BLaER1 (cell line): ENCODE results near the gene UBAC2.

ENCODE experiments used
- H3K27ac ChIP-seq: shearing (Covaris generic); formaldehyde crosslinking; 2 replicates; pipeline ENCODE4 v1.8.1; 2022
- H3K27me3 ChIP-seq: shearing (Covaris generic); formaldehyde crosslinking; 2 replicates; pipeline ENCODE4 v1.8.1; 2022
- H3K36me3 ChIP-seq: shearing (Covaris generic); formaldehyde crosslinking; 2 replicates; pipeline ENCODE4 v1.8.1; 2022
- H3K4me1 ChIP-seq: shearing (Covaris generic); formaldehyde crosslinking; 2 replicates; pipeline ENCODE4 v1.8.1; 2022
- H3K4me2 ChIP-seq: shearing (Covaris generic); formaldehyde crosslinking; 2 replicates; pipeline ENCODE4 v1.8.1; 2022
- H3K4me3 ChIP-seq: shearing (Covaris generic); formaldehyde crosslinking; 2 replicates; pipeline ENCODE4 v1.8.1; 2022
- H3K9ac ChIP-seq: shearing (Covaris generic); formaldehyde crosslinking; 2 replicates; pipeline ENCODE4 v1.8.1; 2022
- H3K9me3 ChIP-seq: shearing (Covaris generic); formaldehyde crosslinking; 2 replicates; pipeline ENCODE4 v1.8.1; 2022
- H4K20me1 ChIP-seq: shearing (Covaris generic); formaldehyde crosslinking; 2 replicates; pipeline ENCODE4 v1.8.1; 2022
- Cebpa-rat ChIP-seq: shearing (Covaris generic); IDR thresholded peaks from 2 replicates; pipeline ENCODE4 v1.8.1; 2022

The UBAC2 gene

GRCh38 chr13:99302637-99303505 is 102.2 kb downstream of the UBAC2 start:
- H3K9me3 ChIP-seq, result peaks cover 1% of the 10 kb centered on the region; the same call in 1 of the 2 replicates
- peaks cover 51% of the 10 kb centered on the region for H3K36me3 ChIP-seq
- H3K4me2 ChIP-seq, result no peak overlapping the region
- H3K27me3 ChIP-seq, result no peaks in the 10 kb centered on the region; the same call in 1 of the 2 replicates
- H3K4me1 ChIP-seq, result no peaks in the 10 kb centered on the region
- H3K27ac ChIP-seq, result no peak overlapping the region
- no peak for TF ChIP-seq Cebpa-rat
- H4K20me1 ChIP-seq, result peaks cover 87% of the 10 kb centered on the region
- H3K9ac ChIP-seq, result no peak overlapping the region
- no peak overlapping the region for H3K4me3 ChIP-seq

GRCh38 chr13:99303863-99304521 is 103.3 kb downstream of the UBAC2 start:
- Histone ChIP-seq H3K4me1 (no peaks in the 10 kb centered on the region), H3K27ac (no peak overlapping the region), H3K4me2 (no peak overlapping the region), H3K4me3 (no peak overlapping the region), H3K36me3 (peaks cover 63% of the 10 kb centered on the region), H3K9me3 (peaks cover 8% of the 10 kb centered on the region; the same call in 1 of the 2 replicates), H3K27me3 (no peaks in the 10 kb centered on the region; the same call in 1 of the 2 replicates), H4K20me1 (peaks cover 76% of the 10 kb centered on the region), H3K9ac (no peak overlapping the region)
- no peak for TF ChIP-seq Cebpa-rat

DNA sequence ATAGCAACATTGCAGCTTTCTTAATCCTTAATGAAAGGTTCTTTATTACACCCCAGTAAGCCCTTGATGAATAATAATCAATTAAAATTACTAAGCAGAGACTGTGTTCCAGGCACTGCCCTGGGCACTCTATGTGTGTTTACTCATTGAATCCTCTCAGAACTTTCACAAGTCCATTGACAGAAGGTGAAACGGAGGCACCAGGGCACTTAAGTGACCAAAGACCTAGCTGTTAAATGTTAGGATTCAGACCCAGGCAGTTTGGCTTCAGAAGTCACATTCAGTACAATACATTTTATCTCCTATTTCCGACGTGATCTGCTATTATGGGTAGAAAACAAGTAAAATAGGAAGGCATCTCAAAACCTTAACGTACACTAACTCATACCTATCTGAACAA is 103.9 kb downstream of the UBAC2 start:
- TF ChIP-seq Cebpa-rat, result no peak
- Histone ChIP-seq H3K27ac (no peak overlapping the region), H3K4me2 (no peak overlapping the region), H4K20me1 (peaks cover 72% of the 10 kb centered on the region), H3K4me3 (no peak overlapping the region), H3K36me3 (peaks cover 66% of the 10 kb centered on the region), H3K9ac (no peak overlapping the region), H3K4me1 (no peaks in the 10 kb centered on the region), H3K9me3 (peaks cover 8% of the 10 kb centered on the region; the same call in 1 of the 2 replicates), H3K27me3 (no peaks in the 10 kb centered on the region; the same call in 1 of the 2 replicates)

DNA sequence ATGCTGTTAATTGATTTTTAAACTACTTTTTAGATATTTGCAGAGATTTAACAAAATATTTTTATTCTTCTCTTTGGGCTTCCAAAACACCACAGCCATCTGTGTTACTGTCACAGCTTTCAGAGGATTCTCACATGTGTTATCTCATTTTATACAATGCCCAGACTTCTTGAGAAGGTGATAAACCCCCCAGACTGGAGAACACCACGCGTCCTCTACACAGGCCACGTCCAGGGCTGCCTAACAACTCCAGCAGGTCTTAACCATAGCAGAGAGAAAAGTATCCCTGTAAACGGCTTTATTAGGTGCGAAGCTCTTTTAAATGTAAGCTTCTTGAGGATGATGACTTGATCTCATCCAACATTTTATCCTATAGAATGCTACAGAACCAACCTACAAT is 104.5 kb downstream of the UBAC2 start:
- no peaks in the 10 kb centered on the region; the same call in 1 of the 2 replicates for H3K27me3 ChIP-seq
- no peak for TF ChIP-seq Cebpa-rat
- no peak overlapping the region for H3K27ac ChIP-seq
- H3K4me2 ChIP-seq, result no peak overlapping the region
- H3K4me3 ChIP-seq, result no peak overlapping the region
- peaks cover 8% of the 10 kb centered on the region; the same call in 1 of the 2 replicates for H3K9me3 ChIP-seq
- H4K20me1 ChIP-seq, result peaks cover 72% of the 10 kb centered on the region
- H3K4me1 ChIP-seq, result no peaks in the 10 kb centered on the region
- no peak overlapping the region for H3K9ac ChIP-seq
- H3K36me3 ChIP-seq, result peaks cover 68% of the 10 kb centered on the region

GRCh38 chr13:99305566-99305965 is 104.9 kb downstream of the UBAC2 start:
- Histone ChIP-seq H3K27ac (no peak overlapping the region), H3K27me3 (no peaks in the 10 kb centered on the region), H3K9ac (no peak overlapping the region), H3K4me2 (no peak overlapping the region), H4K20me1 (peaks cover 72% of the 10 kb centered on the region), H3K4me1 (no peaks in the 10 kb centered on the region), H3K36me3 (peaks cover 67% of the 10 kb centered on the region), H3K9me3 (peaks cover 8% of the 10 kb centered on the region; the same call in 1 of the 2 replicates), H3K4me3 (no peak overlapping the region)
- no peak for TF ChIP-seq Cebpa-rat

- no peak within 1 kb of the TSS for H3K27ac ChIP-seq
- peaks cover 8% of the 10 kb centered on the region; the same call in 1 of the 2 replicates for H3K9me3 ChIP-seq
- H4K20me1 ChIP-seq, result peaks cover 72% of the 10 kb centered on the region
- H3K36me3 ChIP-seq, result peaks cover 64% of the 10 kb centered on the region
- no peak for TF ChIP-seq Cebpa-rat
- H3K27me3 ChIP-seq, result no peaks in the 10 kb centered on the region
- no peak within 1 kb of the TSS for H3K4me2 ChIP-seq
- no peak within 1 kb of the TSS for H3K4me3 ChIP-seq
- no peaks in the 10 kb centered on the region for H3K4me1 ChIP-seq
- no peak within 1 kb of the TSS for H3K9ac ChIP-seq
Measured at GRCh38 chr13:99307247-99307646, 106.6 kb downstream of the UBAC2 start, which contains the start of gene GPR183. Gene GPR183, minus strand, starts transcription at chr13:99307399. Its CDS starts 11,254 bp downstream, at chr13:99296145.

DNA sequence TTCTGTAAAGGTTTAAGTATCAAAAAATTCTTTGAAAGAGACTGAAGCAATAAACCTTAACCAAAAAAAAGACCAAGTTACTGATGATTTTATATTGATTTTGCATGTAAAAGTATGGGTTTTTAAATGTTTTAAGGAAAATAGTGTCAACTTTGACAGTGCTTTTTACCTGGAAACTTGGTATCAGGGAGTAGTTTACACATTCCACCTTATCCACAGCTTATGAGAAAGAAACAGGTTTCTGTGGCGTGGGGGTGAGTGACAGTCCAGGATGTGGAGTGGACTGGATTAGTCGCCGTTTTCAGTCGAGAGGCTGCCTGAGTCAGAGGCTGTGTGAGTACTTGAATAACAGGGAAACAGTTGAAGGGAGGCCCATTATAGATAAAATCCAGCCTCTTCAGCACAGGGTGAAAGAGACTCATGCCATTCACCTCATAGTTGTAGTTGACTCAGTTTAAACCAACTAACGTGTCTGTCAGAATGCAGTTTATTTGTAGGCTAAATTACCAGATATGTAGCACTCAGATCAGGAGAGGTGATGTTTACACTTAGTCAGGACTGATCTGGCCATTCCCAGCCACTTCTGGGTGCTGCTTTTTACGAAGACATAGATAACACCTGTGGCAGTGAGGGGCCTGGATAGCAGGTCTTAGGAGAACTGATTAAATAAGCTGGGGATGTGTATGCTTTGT is 107.1 kb downstream of the UBAC2 start:
- TF ChIP-seq Cebpa-rat, result no peak
- Histone ChIP-seq H3K4me1 (no peaks in the 10 kb centered on the region), H3K4me2 (no peak overlapping the region), H3K36me3 (peaks cover 64% of the 10 kb centered on the region), H3K27ac (no peak overlapping the region), H4K20me1 (peaks cover 72% of the 10 kb centered on the region), H3K9me3 (peaks cover 8% of the 10 kb centered on the region; the same call in 1 of the 2 replicates), H3K4me3 (no peak overlapping the region), H3K27me3 (no peaks in the 10 kb centered on the region), H3K9ac (no peak overlapping the region)

- Histone ChIP-seq H4K20me1 (peaks cover 68% of the 10 kb centered on the region), H3K4me3 (no peak overlapping the region), H3K4me1 (no peaks in the 10 kb centered on the region), H3K27ac (no peak overlapping the region), H3K4me2 (no peak overlapping the region), H3K36me3 (peaks cover 65% of the 10 kb centered on the region), H3K9me3 (peaks cover 8% of the 10 kb centered on the region; the same call in 1 of the 2 replicates), H3K27me3 (no peaks in the 10 kb centered on the region), H3K9ac (no peak overlapping the region)
- no peak for TF ChIP-seq Cebpa-rat
Measured at GRCh38 chr13:99308471-99309087, 107.9 kb downstream of the UBAC2 start.

DNA sequence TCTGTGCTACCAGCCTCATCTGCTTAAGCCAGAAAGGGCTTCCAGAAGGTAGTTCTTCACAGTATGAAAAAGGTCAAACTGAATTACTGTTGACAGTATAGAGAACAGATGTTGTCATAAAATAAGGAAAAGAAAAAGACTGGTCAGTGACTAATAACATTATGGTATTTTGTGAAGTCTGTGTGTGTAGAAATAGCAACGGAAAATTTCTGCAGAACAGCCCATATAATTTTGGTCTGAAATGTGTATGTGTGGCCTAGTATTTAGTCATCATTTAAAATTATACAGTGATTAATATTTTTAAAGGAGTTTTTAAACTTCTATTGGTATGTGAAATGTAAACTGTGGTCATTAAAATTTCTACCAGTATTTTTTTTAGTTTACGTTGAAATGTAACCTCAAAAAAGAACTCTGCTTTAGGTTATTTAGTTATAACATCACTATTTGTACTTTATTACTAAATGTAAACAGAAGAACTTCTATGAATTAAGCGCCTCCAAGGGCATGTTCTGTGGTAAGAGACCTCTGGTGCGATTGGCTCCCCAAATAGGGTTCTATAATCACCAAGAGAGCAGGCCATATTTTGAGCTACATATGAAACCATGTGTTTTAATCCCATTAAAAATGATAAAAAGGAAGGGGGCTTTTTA is 109.9 kb downstream of the UBAC2 start:
- peaks cover 62% of the 10 kb centered on the region for H3K36me3 ChIP-seq
- H3K4me3 ChIP-seq, result no peak overlapping the region
- no peaks in the 10 kb centered on the region for H3K4me1 ChIP-seq
- no peaks in the 10 kb centered on the region for H3K27me3 ChIP-seq
- peaks cover 8% of the 10 kb centered on the region; the same call in 1 of the 2 replicates for H3K9me3 ChIP-seq
- no peak overlapping the region for H3K27ac ChIP-seq
- H3K4me2 ChIP-seq, result no peak overlapping the region
- peaks cover 55% of the 10 kb centered on the region for H4K20me1 ChIP-seq
- no peak overlapping the region for H3K9ac ChIP-seq
- TF ChIP-seq Cebpa-rat, result no peak
